ENCODE measurements around the gene GADD45GIP1. TPM values are rescaled to one million over a fixed set of nuclear protein-coding genes. Genes with fewer than 3 reads are reported as not detected.
"Not testable (repeated sequence)": the region's sequence is repeated elsewhere in the genome, so short reads cannot be mapped to it uniquely, and the experiment has no call there.

The GADD45GIP1 gene
- total RNA-seq, 1 donor from 2014 or later: 27.1 TPM

DNA sequence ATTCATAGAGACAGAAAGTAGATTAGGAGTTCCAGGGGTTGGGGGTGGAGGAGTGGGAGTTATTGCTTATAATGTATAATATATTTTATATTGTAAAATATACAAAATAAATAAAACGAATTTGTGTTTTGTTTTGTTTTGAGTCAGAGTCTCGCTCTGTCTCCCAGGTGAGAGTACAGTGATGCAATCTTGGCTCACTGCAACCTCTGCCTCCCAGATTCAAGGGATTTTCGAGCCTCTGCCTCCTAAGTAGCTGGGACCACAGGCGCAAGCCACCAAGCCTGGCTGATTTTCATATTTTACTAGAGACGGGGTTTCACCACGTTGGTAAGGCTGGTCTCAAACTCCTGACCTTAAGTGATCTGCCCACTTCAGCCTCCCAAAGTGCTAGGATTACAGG is 2.5 kb upstream of the GADD45GIP1 start:
- DNase-seq (ENCODE audit: low read depth): no peak
- no peak overlapping the region for H3K4me3 ChIP-seq (ENCODE audit: low read depth, low read length)
- FAIRE-seq: no peak
- H3K27me3 ChIP-seq (ENCODE audit: control insufficient read depth, insufficient read depth, low read length): no peaks in the 10 kb centered on the region
- no peaks in the 10 kb centered on the region for H3K36me3 ChIP-seq (ENCODE audit: control insufficient read depth, insufficient read depth, low read length)
- TF ChIP-seq, protein P1, sequence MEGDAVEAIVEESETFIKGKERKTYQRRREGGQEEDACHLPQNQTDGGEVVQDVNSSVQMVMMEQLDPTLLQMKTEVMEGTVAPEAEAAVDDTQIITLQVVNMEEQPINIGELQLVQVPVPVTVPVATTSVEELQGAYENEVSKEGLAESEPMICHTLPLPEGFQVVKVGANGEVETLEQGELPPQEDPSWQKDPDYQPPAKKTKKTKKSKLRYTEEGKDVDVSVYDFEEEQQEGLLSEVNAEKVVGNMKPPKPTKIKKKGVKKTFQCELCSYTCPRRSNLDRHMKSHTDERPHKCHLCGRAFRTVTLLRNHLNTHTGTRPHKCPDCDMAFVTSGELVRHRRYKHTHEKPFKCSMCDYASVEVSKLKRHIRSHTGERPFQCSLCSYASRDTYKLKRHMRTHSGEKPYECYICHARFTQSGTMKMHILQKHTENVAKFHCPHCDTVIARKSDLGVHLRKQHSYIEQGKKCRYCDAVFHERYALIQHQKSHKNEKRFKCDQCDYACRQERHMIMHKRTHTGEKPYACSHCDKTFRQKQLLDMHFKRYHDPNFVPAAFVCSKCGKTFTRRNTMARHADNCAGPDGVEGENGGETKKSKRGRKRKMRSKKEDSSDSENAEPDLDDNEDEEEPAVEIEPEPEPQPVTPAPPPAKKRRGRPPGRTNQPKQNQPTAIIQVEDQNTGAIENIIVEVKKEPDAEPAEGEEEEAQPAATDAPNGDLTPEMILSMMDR (IDR thresholded peaks at IDR 0.05; ENCODE audit: insufficient read depth, low read length, severe bottlenecking): no peak

DNA sequence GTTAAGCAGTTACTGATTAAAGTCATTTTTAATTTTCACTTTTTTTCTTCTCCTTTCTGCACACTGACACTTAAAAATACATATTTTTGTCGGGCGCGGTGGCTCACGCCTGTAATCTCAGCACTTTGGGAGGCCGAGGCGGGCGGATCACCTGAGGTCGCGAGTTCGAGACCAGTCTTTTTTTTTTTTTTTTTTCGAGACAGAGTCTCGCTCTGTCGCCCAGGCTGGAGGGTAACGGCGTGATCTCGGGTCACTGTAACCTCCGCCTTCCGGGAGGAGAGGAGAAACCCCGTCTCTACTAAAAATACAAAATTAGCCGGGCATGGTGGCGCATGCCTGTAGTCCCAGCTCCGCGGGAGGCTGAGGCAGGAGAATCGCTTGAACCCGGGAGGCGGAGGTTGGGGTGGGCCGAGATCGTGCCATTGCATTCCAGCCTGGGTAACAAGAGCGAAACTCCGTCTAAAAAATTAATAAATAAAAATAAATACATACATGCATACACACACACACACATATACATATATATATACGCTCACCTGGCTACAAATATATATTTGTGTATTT is 448 bp upstream of the GADD45GIP1 start:
- not testable (repeated sequence) for H3K27me3 ChIP-seq (ENCODE audit: control insufficient read depth, insufficient read depth, low read length); DNase-seq (ENCODE audit: low read depth); FAIRE-seq
- peaks cover 11% of the 10 kb centered on the region for H3K36me3 ChIP-seq (ENCODE audit: control insufficient read depth, insufficient read depth, low read length)
- peak overlapping the region; percentile 64 for H3K4me3 ChIP-seq (ENCODE audit: low read depth, low read length)

DNA sequence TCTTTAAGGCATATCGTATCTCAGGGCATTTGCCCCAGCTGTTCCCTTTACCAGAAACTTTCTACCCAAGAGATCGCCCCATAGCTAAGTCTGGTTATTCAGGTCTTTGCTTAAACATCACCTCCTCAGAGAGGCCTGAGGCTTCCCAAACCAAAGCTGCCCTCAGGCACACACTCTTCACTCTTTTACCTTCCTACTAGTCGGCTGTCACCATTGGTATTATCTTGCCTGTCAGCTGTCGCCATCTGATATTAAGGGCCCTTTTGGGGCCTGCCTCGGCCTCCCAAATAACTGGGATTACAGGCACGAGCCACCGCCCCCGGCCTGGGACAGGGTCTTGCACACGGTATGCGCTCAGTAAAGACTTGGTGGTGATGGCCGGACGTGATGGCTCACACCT is 1.0 kb downstream of the GADD45GIP1 start:
- Histone ChIP-seq H3K4me3 (ENCODE audit: low read depth, low read length) (peak overlapping the region; percentile 64), H3K27me3 (ENCODE audit: control insufficient read depth, insufficient read depth, low read length) (no peaks in the 10 kb centered on the region), H3K36me3 (ENCODE audit: control insufficient read depth, insufficient read depth, low read length) (peaks cover 14% of the 10 kb centered on the region)
- FAIRE-seq: no peak
- TF ChIP-seq, protein P1 (IDR thresholded peaks at IDR 0.05; ENCODE audit: insufficient read depth, low read length, severe bottlenecking): no peak
- DNase-seq (ENCODE audit: low read depth): no peak

DNA sequence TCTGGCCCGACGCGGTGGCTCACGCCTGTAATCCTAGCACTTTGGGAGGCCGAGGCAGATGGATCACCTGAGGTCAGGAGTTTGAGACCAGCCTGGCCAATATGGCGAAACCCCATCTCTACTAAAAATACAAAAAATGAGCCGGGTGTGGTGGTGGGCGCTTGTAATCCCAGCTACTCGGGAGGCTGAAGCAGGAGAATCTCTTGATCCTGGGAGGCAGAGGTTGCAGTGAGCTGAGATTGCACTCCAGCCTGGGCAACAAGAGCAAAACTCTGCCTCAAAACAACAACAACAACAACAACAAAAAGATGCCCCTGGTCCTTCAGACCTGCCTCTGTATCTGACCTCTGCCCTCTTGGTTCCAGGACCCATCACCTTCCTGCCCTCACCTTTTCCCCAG is 1.4 kb downstream of the GADD45GIP1 start:
- DNase-seq (ENCODE audit: low read depth); FAIRE-seq; H3K4me3 ChIP-seq (ENCODE audit: low read depth, low read length); H3K27me3 ChIP-seq (ENCODE audit: control insufficient read depth, insufficient read depth, low read length): not testable (repeated sequence)
- H3K36me3 ChIP-seq (ENCODE audit: control insufficient read depth, insufficient read depth, low read length): peaks cover 14% of the 10 kb centered on the region

DNA sequence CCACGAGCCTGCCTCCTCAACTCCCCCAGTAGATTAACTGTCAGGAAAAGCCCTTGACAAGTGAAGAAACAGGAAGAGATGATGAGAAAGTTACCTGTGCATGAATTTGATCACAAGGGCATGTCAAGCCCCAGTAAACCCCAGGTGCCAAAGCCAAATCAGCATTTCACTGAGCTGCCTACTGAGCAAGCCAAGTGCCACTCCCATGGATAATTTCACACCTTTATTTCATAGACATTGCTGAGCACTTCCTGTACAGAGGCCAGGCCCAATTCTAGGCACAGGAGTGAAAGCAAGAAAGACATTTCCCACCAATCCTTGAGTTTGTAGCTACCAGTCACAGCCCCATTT is 2.4 kb downstream of the GADD45GIP1 start:
- FAIRE-seq (no peak), DNase-seq (ENCODE audit: low read depth) (no peak)
- TF ChIP-seq, protein P1 (IDR thresholded peaks at IDR 0.05; ENCODE audit: insufficient read depth, low read length, severe bottlenecking): no peak
- Histone ChIP-seq H3K27me3 (ENCODE audit: control insufficient read depth, insufficient read depth, low read length) (no peaks in the 10 kb centered on the region), H3K4me3 (ENCODE audit: low read depth, low read length) (no peak overlapping the region), H3K36me3 (ENCODE audit: control insufficient read depth, insufficient read depth, low read length) (peaks cover 21% of the 10 kb centered on the region)

DNA sequence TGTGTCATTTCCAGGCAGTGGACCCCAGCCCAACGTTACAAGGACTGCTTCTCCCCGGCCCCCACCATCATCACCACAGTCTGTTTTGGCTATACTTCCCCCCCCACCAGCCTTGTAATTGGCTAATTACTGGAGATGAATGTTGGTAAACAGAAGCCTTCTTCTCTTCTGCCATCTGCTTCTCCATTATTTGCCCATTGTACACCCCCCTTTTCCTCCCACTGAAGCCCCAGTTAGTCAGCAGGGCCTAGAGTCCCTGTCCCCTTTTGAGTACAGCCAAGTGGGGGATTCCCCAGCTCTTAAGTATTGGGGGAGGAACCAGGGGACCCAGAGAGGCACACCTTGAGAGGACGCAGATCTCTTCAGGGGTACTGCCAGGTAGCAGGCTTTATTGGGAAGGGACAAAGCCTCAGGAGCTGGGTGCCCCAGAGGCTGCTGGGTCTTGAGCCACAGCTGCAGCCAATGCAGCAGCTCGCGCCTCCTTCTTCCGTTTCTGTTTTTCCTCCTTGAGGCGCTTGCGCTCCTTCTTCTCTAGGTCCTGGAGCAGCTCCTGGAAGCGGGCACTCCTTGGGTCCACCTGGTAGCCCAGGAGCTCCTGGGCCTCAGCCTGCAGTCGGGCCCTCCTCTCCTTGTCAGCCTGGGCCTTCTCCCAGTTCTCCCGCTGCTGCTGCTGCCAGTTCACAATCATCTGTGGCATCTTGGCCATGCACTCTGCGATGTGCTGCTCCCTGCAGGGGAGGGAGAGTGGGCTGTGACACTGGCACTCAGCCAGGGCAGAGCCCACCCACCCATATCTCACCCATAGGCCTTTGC is 3.0 kb downstream of the GADD45GIP1 start:
- H3K4me3 ChIP-seq (ENCODE audit: low read depth, low read length): no peak overlapping the region
- H3K36me3 ChIP-seq (ENCODE audit: control insufficient read depth, insufficient read depth, low read length): peaks cover 26% of the 10 kb centered on the region
- no peak for FAIRE-seq

More for the DNA sequence above, 3.0 kb downstream of the GADD45GIP1 start:
- no peak for DNase-seq (ENCODE audit: low read depth)
- TF ChIP-seq, protein P1 (IDR thresholded peaks at IDR 0.05; ENCODE audit: insufficient read depth, low read length, severe bottlenecking): no peak
- H3K27me3 ChIP-seq (ENCODE audit: control insufficient read depth, insufficient read depth, low read length): no peaks in the 10 kb centered on the region

Data from bronchial epithelial cell (primary cell).